ENCODE measurements around the gene DNAJC6.
A peak's percentile ranks its signal among the peaks of the same experiment; 100 is the strongest.

The DNAJC6 gene

GRCh38 chr1:65412984-65413375 is 103.6 kb downstream of the DNAJC6 start:
- no peak for DNase-seq (ENCODE audit: low spot score)
- in situ Hi-C loops (cut with MboI; ENCODE audit: low sequenced_read_pairs, unreplicated experiment) = loop anchor here (25.0 kb wide), 1 partner anchor 824 kb away; no protein-coding TSS in a partner anchor
- TF ChIP-seq CTCF (IDR thresholded peaks at IDR 0.05; ENCODE audit: borderline replicate concordance, control extremely low read depth, extremely low read depth, insufficient read depth, missing control alignments) = no peak

GRCh38 chr1:65414538-65414937 is 105.2 kb downstream of the DNAJC6 start:
- no peak for DNase-seq (ENCODE audit: low spot score)
- TF ChIP-seq CTCF (IDR thresholded peaks at IDR 0.05; ENCODE audit: borderline replicate concordance, control extremely low read depth, extremely low read depth, insufficient read depth, missing control alignments) = no peak
- in situ Hi-C loops (cut with MboI; ENCODE audit: low sequenced_read_pairs, unreplicated experiment) = loop anchor here (25.0 kb wide), 1 partner anchor 823 kb away; no protein-coding TSS in a partner anchor

- TF ChIP-seq CTCF (IDR thresholded peaks at IDR 0.05; ENCODE audit: borderline replicate concordance, control extremely low read depth, extremely low read depth, insufficient read depth, missing control alignments) = no peak
- in situ Hi-C loops (cut with MboI; ENCODE audit: low sequenced_read_pairs, unreplicated experiment) = loop anchor here (25.0 kb wide), 1 partner anchor 821 kb away; no protein-coding TSS in a partner anchor
- DNase-seq (ENCODE audit: low spot score) = no peak
Observed at GRCh38 chr1:65416767-65417166, 107.4 kb downstream of the DNAJC6 start.

GRCh38 chr1:65417729-65418128 is 108.4 kb downstream of the DNAJC6 start:
- TF ChIP-seq CTCF (IDR thresholded peaks at IDR 0.05; ENCODE audit: borderline replicate concordance, control extremely low read depth, extremely low read depth, insufficient read depth, missing control alignments) = no peak
- no peak for DNase-seq (ENCODE audit: low spot score)
- in situ Hi-C loops (cut with MboI; ENCODE audit: low sequenced_read_pairs, unreplicated experiment) = loop anchor here (25.0 kb wide), 1 partner anchor 820 kb away; no protein-coding TSS in a partner anchor

- TF ChIP-seq CTCF (IDR thresholded peaks at IDR 0.05; ENCODE audit: borderline replicate concordance, control extremely low read depth, extremely low read depth, insufficient read depth, missing control alignments) = no peak
- DNase-seq (ENCODE audit: low spot score) = no peak
- in situ Hi-C loops (cut with MboI; ENCODE audit: low sequenced_read_pairs, unreplicated experiment) = loop anchor here (25.0 kb wide), 1 partner anchor 819 kb away; no protein-coding TSS in a partner anchor
Observed at GRCh38 chr1:65418522-65419185, 109.3 kb downstream of the DNAJC6 start.

- in situ Hi-C loops (cut with MboI; ENCODE audit: low sequenced_read_pairs, unreplicated experiment) = loop anchor here (25.0 kb wide), 1 partner anchor 817 kb away; no protein-coding TSS in a partner anchor
- DNase-seq (ENCODE audit: low spot score) = peak; percentile 99
- TF ChIP-seq CTCF (IDR thresholded peaks at IDR 0.05; ENCODE audit: borderline replicate concordance, control extremely low read depth, extremely low read depth, insufficient read depth, missing control alignments) = no peak
Observed at GRCh38 chr1:65419681-65420589, 110.6 kb downstream of the DNAJC6 start.
